ENCODE data around the gene STAM2. TPM values are rescaled to one million over a fixed set of nuclear protein-coding genes. Genes with fewer than 3 reads are reported as not detected.
A peak's percentile ranks its signal among the peaks of the same experiment; 100 is the strongest.
"Not testable (repeated sequence)": the region's sequence is repeated elsewhere in the genome, so short reads cannot be mapped to it uniquely, and the experiment has no call there.

STAM2 gene
- total and polyA plus RNA-seq, 11 donors: 4.7 to 36.1 (median 25.7) TPM

GRCh38 chr2:152094014-152094413 lies 81.5 kb downstream of the STAM2 start:
- intact Hi-C loops (cut with DNase I): no loop called here
- no peak overlapping the region for H3K27ac ChIP-seq
- H3K9me3 ChIP-seq: no peaks in the 10 kb centered on the region
- H3K27me3 ChIP-seq: peaks cover 0 to 10% (median 0%) of the 10 kb centered on the region in 9 donors
- TF ChIP-seq CTCF (IDR thresholded peaks at IDR 0.05): no peak
- TF ChIP-seq POLR2A (IDR thresholded peaks at IDR 0.05): no peak
- no peak overlapping the region for H3K4me3 ChIP-seq
- 89 to 95% (median 92%) methylated on average over 2 of the region's 2 CpGs for WGBS, 4 donors
- H3K4me1 ChIP-seq: peaks cover 0 to 28% (median 5%) of the 10 kb centered on the region in 12 donors
- no peaks in the 10 kb centered on the region for H3K36me3 ChIP-seq
- ATAC-seq (no peak), DNase-seq (no peak)

- H3K4me1 ChIP-seq: peaks cover 0 to 27% (median 4%) of the 10 kb centered on the region in 12 donors
- no peaks in the 10 kb centered on the region for H3K9me3 ChIP-seq
- ATAC-seq: no peak
- TF ChIP-seq POLR2A (IDR thresholded peaks at IDR 0.05): no peak
- TF ChIP-seq CTCF (IDR thresholded peaks at IDR 0.05): no peak
- H3K36me3 ChIP-seq: no peaks in the 10 kb centered on the region
- no peak overlapping the region for H3K4me3 ChIP-seq
- H3K27ac ChIP-seq: no peak overlapping the region
- WGBS, 4 donors: 49 to 57% (median 52%) methylated on average over 2 of the region's 2 CpGs
- DNase-seq: peak in 2 of 5 donors; percentile 20 to 47
- H3K27me3 ChIP-seq: peaks cover 0 to 5% (median 0%) of the 10 kb centered on the region in 9 donors
- intact Hi-C loops (cut with DNase I): no loop called here
These were observed 82.1 kb downstream of the STAM2 start for GRCh38 chr2:152093464-152093863.

GRCh38 chr2:152092095-152092494 lies 83.5 kb downstream of the STAM2 start:
- Histone ChIP-seq H3K4me1 (peaks cover 0 to 15% (median 0%) of the 10 kb centered on the region in 12 donors), H3K27ac (no peak overlapping the region), H3K4me3 (no peak overlapping the region), H3K9me3 (no peaks in the 10 kb centered on the region), H3K27me3 (no peaks in the 10 kb centered on the region), H3K36me3 (no peaks in the 10 kb centered on the region)
- no peak for DNase-seq
- intact Hi-C loops (cut with DNase I): no loop called here
- ATAC-seq: no peak
- WGBS, 4 donors: 97 to 98% (median 98%) methylated on average over 2 of the region's 2 CpGs
- no peak for TF ChIP-seq CTCF (IDR thresholded peaks at IDR 0.05)
- TF ChIP-seq POLR2A (IDR thresholded peaks at IDR 0.05): no peak

- intact Hi-C loops (cut with DNase I); H3K4me3 ChIP-seq; H3K36me3 ChIP-seq; H3K9me3 ChIP-seq; H3K27me3 ChIP-seq: not testable (repeated sequence)
- peak in 3 of 4 donors; percentile 77 to 88 (median 80) for ATAC-seq
- Histone ChIP-seq H3K4me1 (peaks cover 0 to 15% (median 0%) of the 10 kb centered on the region in 12 donors), H3K27ac (peak overlapping the region in 1 of 12 donors; percentile 36)
- 68 to 72% (median 70%) methylated on average over 4 of the region's 4 CpGs for WGBS, 4 donors
- peak in 2 of 5 donors; percentile 44 to 62 for DNase-seq
These were observed 84.8 kb downstream of the STAM2 start for GRCh38 chr2:152090726-152091125.

- ATAC-seq: peak in 1 of 4 donors; percentile 42
- Histone ChIP-seq H3K9me3 (no peaks in the 10 kb centered on the region), H3K36me3 (no peaks in the 10 kb centered on the region), H3K27ac (no peak overlapping the region), H3K27me3 (no peaks in the 10 kb centered on the region), H3K4me1 (peaks cover 0 to 15% (median 0%) of the 10 kb centered on the region in 12 donors), H3K4me3 (no peak overlapping the region)
- intact Hi-C loops (cut with DNase I): no loop called here
- 69 to 81% (median 75%) methylated on average over 2 of the region's 2 CpGs for WGBS, 4 donors
- DNase-seq: no peak
- TF ChIP-seq POLR2A (IDR thresholded peaks at IDR 0.05) (no peak), CTCF (IDR thresholded peaks at IDR 0.05) (no peak)
These were observed 86.3 kb downstream of the STAM2 start for GRCh38 chr2:152089238-152089637.
